Muscle layer of colon (tissue), 2 donors: ENCODE results near the gene SCN1A.
A peak's percentile ranks its signal among the peaks of the same experiment; 100 is the strongest.

Experiments used
- H3K27ac ChIP-seq: one replicate; pipeline ENCODE4 v1.7.0; 2013; ENCODE audit warnings: low read depth, mild to moderate bottlenecking, low read length, moderate library complexity
- H3K27me3 ChIP-seq, 2 donors: one replicate each; pipeline ENCODE4 v1.7.0; 2013; ENCODE audit warnings: low read length in 2 of 2, mild to moderate bottlenecking in 2 of 2; ENCODE audit not compliant: insufficient read depth in 2 of 2, control insufficient read depth in 1 of 2
- H3K36me3 ChIP-seq: one replicate; pipeline ENCODE4 v1.7.0; 2013; ENCODE audit warnings: mild to moderate bottlenecking, low read length; ENCODE audit not compliant: insufficient read depth
- H3K4me1 ChIP-seq: one replicate; pipeline ENCODE4 v1.7.0; 2013; ENCODE audit warnings: mild to moderate bottlenecking, low read length; ENCODE audit not compliant: insufficient read depth
- H3K4me3 ChIP-seq, 2 donors: one replicate each; pipeline ENCODE4 v1.7.0; 2013; ENCODE audit warnings: low read length in 2 of 2, low read depth in 1 of 2, mild to moderate bottlenecking in 1 of 2, moderate library complexity in 1 of 2
- H3K9ac ChIP-seq: one replicate; pipeline ENCODE4 v1.7.0; 2013; ENCODE audit warnings: low read length
- H3K9me3 ChIP-seq: one replicate; pipeline ENCODE4 v1.7.0; 2013; ENCODE audit warnings: mild to moderate bottlenecking, low read length
- donor health status: abdominal sarcoma.
- donor health status: Adenocarcinoma of cecum.

Gene SCN1A

GRCh38 chr2:165970663-165971062 is 157.2 kb downstream of the SCN1A start:
- Histone ChIP-seq H3K9ac (no peak overlapping the region), H3K27ac (no peak overlapping the region), H3K9me3 (no peaks in the 10 kb centered on the region), H3K27me3 (no peaks in the 10 kb centered on the region), H3K36me3 (no peaks in the 10 kb centered on the region), H3K4me3 (no peak overlapping the region), H3K4me1 (no peaks in the 10 kb centered on the region)

GRCh38 chr2:165969227-165969626 is 158.6 kb downstream of the SCN1A start:
- Histone ChIP-seq H3K27ac (no peak overlapping the region), H3K9ac (no peak overlapping the region), H3K36me3 (no peaks in the 10 kb centered on the region), H3K4me1 (no peaks in the 10 kb centered on the region), H3K9me3 (no peaks in the 10 kb centered on the region), H3K4me3 (no peak overlapping the region), H3K27me3 (no peaks in the 10 kb centered on the region)

- Histone ChIP-seq H3K9me3 (no peaks in the 10 kb centered on the region), H3K36me3 (no peaks in the 10 kb centered on the region)
Measured at GRCh38 chr2:165967746-165968145, 160.1 kb downstream of the SCN1A start.

GRCh38 chr2:165961818-165962217 is 166.0 kb downstream of the SCN1A start:
- Histone ChIP-seq H3K27ac (no peak overlapping the region), H3K4me3 (no peak overlapping the region)

More at GRCh38 chr2:165967746-165968145, 160.1 kb downstream of the SCN1A start:
- Histone ChIP-seq H3K27ac (no peak overlapping the region), H3K4me3 (no peak overlapping the region), H3K4me1 (no peaks in the 10 kb centered on the region), H3K9ac (no peak overlapping the region), H3K27me3 (no peaks in the 10 kb centered on the region)

GRCh38 chr2:165959371-165959770 is 168.4 kb downstream of the SCN1A start:
- H3K36me3 ChIP-seq, result no peaks in the 10 kb centered on the region
- no peak overlapping the region for H3K4me3 ChIP-seq
- H3K9ac ChIP-seq, result no peak overlapping the region

More at GRCh38 chr2:165961818-165962217, 166.0 kb downstream of the SCN1A start:
- Histone ChIP-seq H3K9me3 (no peaks in the 10 kb centered on the region), H3K9ac (no peak overlapping the region), H3K36me3 (no peaks in the 10 kb centered on the region), H3K27me3 (no peaks in the 10 kb centered on the region), H3K4me1 (no peaks in the 10 kb centered on the region)

GRCh38 chr2:165958313-165958960 is 169.4 kb downstream of the SCN1A start:
- no peaks in the 10 kb centered on the region for H3K27me3 ChIP-seq
- H3K36me3 ChIP-seq, result no peaks in the 10 kb centered on the region
- no peak overlapping the region for H3K4me3 ChIP-seq
- no peak overlapping the region for H3K9ac ChIP-seq
- peaks cover 8% of the 10 kb centered on the region for H3K4me1 ChIP-seq
- H3K9me3 ChIP-seq, result no peaks in the 10 kb centered on the region
- no peak overlapping the region for H3K27ac ChIP-seq

More at GRCh38 chr2:165959371-165959770, 168.4 kb downstream of the SCN1A start:
- H3K9me3 ChIP-seq, result no peaks in the 10 kb centered on the region
- H3K27me3 ChIP-seq, result no peaks in the 10 kb centered on the region
- H3K4me1 ChIP-seq, result peaks cover 8% of the 10 kb centered on the region
- no peak overlapping the region for H3K27ac ChIP-seq

GRCh38 chr2:165957030-165957675 is 170.7 kb downstream of the SCN1A start:
- Histone ChIP-seq H3K4me1 (peaks cover 15% of the 10 kb centered on the region), H3K27me3 (no peaks in the 10 kb centered on the region), H3K9ac (no peak overlapping the region), H3K4me3 (no peak overlapping the region), H3K9me3 (no peaks in the 10 kb centered on the region), H3K36me3 (no peaks in the 10 kb centered on the region), H3K27ac (no peak overlapping the region)

- Histone ChIP-seq H3K36me3 (peaks cover under 1% of the 10 kb centered on the region), H3K4me1 (peaks cover 24% of the 10 kb centered on the region), H3K27ac (peak within 1 kb of the TSS; percentile 89), H3K9me3 (no peaks in the 10 kb centered on the region), H3K27me3 (no peaks in the 10 kb centered on the region), H3K9ac (peak within 1 kb of the TSS; percentile 84), H3K4me3 (peak within 1 kb of the TSS; percentile 79 to 90)
Measured at GRCh38 chr2:165953655-165954606, 173.9 kb downstream of the SCN1A start, which contains the start of gene TTC21B. Gene TTC21B, minus strand, starts transcription at chr2:165953776. Its CDS starts 71 bp downstream, at chr2:165953705.

- H3K27ac ChIP-seq, result peak overlapping the region; percentile 89
- peaks cover 24% of the 10 kb centered on the region for H3K4me1 ChIP-seq
- H3K9me3 ChIP-seq, result no peaks in the 10 kb centered on the region
- no peaks in the 10 kb centered on the region for H3K27me3 ChIP-seq
- peaks cover 3% of the 10 kb centered on the region for H3K36me3 ChIP-seq
- peak overlapping the region; percentile 79 to 90 for H3K4me3 ChIP-seq
- peak overlapping the region; percentile 84 for H3K9ac ChIP-seq
Measured at GRCh38 chr2:165953306-165953654, 174.5 kb downstream of the SCN1A start.

- peak overlapping the region; percentile 79 to 90 for H3K4me3 ChIP-seq
- H3K4me1 ChIP-seq, result peaks cover 24% of the 10 kb centered on the region
Measured at GRCh38 chr2:165952741-165953211, 175.0 kb downstream of the SCN1A start.

GRCh38 chr2:165952085-165952484 is 175.7 kb downstream of the SCN1A start:
- Histone ChIP-seq H3K4me3 (no peak overlapping the region), H3K27ac (no peak overlapping the region), H3K9me3 (no peaks in the 10 kb centered on the region), H3K9ac (no peak overlapping the region), H3K4me1 (peaks cover 24% of the 10 kb centered on the region), H3K36me3 (peaks cover 3% of the 10 kb centered on the region), H3K27me3 (no peaks in the 10 kb centered on the region)

More at GRCh38 chr2:165952741-165953211, 175.0 kb downstream of the SCN1A start:
- peak overlapping the region; percentile 84 for H3K9ac ChIP-seq
- H3K9me3 ChIP-seq, result no peaks in the 10 kb centered on the region
- no peaks in the 10 kb centered on the region for H3K27me3 ChIP-seq
- H3K36me3 ChIP-seq, result peaks cover 3% of the 10 kb centered on the region
- peak overlapping the region; percentile 89 for H3K27ac ChIP-seq
